ENCODE data around the gene SNX11.
"Not testable (repeated sequence)": the region's sequence is repeated elsewhere in the genome, so short reads cannot be mapped to it uniquely, and the experiment has no call there.

SNX11 gene

GRCh38 chr17:48107137-48108055 lies at the start of gene SNX11:
TSS of gene SNX11 (plus strand) at chr17:48107766. CDS start at chr17:48112044, 4,278 bp downstream.
- peak; percentile 94 to 97 for DNase-seq

GRCh38 chr17:48058393-48059124 lies 49.0 kb upstream of the SNX11 start:
- no peak for DNase-seq

- no peak for DNase-seq
Observed at GRCh38 chr17:48059125-48059668, 48.4 kb upstream of the SNX11 start.

- no peak for DNase-seq
Observed at GRCh38 chr17:48060249-48060648, 47.3 kb upstream of the SNX11 start.

GRCh38 chr17:48062273-48062672 lies 45.3 kb upstream of the SNX11 start:
- no peak for DNase-seq

- DNase-seq: no peak
Observed at GRCh38 chr17:48064638-48065037, 42.9 kb upstream of the SNX11 start.

GRCh38 chr17:48066192-48066591 lies 41.4 kb upstream of the SNX11 start:
- no peak for DNase-seq

GRCh38 chr17:48066656-48067055 lies 40.9 kb upstream of the SNX11 start:
- DNase-seq: no peak

- DNase-seq: no peak
Observed at GRCh38 chr17:48067245-48067644, 40.3 kb upstream of the SNX11 start.

GRCh38 chr17:48067808-48068207 lies 39.8 kb upstream of the SNX11 start:
- not testable (repeated sequence) for DNase-seq

GRCh38 chr17:48068491-48068961 lies 39.0 kb upstream of the SNX11 start:
- no peak for DNase-seq

GRCh38 chr17:48070195-48070594 lies 37.4 kb upstream of the SNX11 start:
- DNase-seq: no peak

GRCh38 chr17:48071654-48072053 lies 35.9 kb upstream of the SNX11 start:
- DNase-seq: no peak

- not testable (repeated sequence) for DNase-seq
Observed at GRCh38 chr17:48072811-48073210, 34.8 kb upstream of the SNX11 start.

- not testable (repeated sequence) for DNase-seq
Observed at GRCh38 chr17:48073566-48074094, 33.9 kb upstream of the SNX11 start.

- DNase-seq: peak; percentile 76 to 78
Observed at GRCh38 chr17:48074322-48075081, 33.1 kb upstream of the SNX11 start.

GRCh38 chr17:48077152-48077551 lies 30.4 kb upstream of the SNX11 start:
- not testable (repeated sequence) for DNase-seq

- no peak for DNase-seq
Observed at GRCh38 chr17:48081858-48082257, 25.7 kb upstream of the SNX11 start.

- no peak for DNase-seq
Observed at GRCh38 chr17:48084932-48085331, 22.6 kb upstream of the SNX11 start.

GRCh38 chr17:48093341-48094045 lies 14.1 kb upstream of the SNX11 start:
- no peak for DNase-seq

GRCh38 chr17:48095611-48096010 lies 12.0 kb upstream of the SNX11 start:
- no peak for DNase-seq

GRCh38 chr17:48100160-48100559 lies 7.4 kb upstream of the SNX11 start:
- DNase-seq: no peak
